GM21717 (cell line): Measurements from ENCODE around the gene WIPF2.
A peak's percentile ranks its signal among the peaks of the same experiment; 100 is the strongest.

Experiments used
- ATAC-seq: cut with Tn5 transposase; IDR thresholded peaks from one replicate; pipeline ENCODE4 v1.9.1; 2021; ENCODE audit warnings: mild to moderate bottlenecking, moderate library complexity; ENCODE audit not compliant: unreplicated experiment

Gene WIPF2

DNA sequence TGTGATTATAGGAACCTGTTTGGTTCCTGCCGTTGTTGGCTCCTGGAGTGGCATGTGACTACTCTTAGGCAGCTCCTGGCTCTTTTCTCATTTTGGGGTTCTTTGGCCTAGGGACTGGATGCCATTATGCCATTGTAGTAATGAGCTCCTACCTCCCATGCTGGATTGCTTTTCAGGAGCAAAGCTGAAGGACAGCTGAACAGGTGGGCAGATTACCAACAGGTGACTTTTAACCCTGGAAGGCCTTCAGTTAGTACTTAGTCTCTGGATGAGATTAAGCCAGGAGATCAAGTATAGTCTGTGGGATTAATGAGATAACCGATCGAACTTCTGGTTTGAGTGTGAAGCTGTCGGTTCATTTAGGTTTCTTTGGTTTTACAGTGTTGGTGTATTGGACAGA lies 25.2 kb downstream of the WIPF2 start:
- no peak for ATAC-seq

GRCh38 chr17:40247926-40248495 lies 28.9 kb downstream of the WIPF2 start:
- no peak for ATAC-seq

DNA sequence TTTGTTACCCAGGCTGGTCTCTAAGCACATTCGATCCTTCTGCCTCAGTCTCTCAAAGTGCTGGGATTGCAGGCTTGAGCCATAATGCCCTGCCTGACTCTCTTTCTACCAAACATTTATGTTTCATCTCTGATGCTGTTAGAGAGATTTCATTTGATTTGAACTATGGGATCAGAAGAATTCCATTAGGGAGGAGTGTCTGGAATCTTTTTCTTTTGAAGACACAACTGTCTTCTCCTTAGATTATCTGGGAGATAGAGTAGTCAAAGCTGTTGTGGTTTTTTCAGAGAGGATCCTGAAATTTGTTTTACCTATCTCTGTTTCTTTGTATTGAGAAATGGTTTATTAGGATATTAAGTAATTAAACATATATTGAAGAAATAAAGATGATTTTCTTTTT lies 29.4 kb downstream of the WIPF2 start:
- ATAC-seq = no peak

DNA sequence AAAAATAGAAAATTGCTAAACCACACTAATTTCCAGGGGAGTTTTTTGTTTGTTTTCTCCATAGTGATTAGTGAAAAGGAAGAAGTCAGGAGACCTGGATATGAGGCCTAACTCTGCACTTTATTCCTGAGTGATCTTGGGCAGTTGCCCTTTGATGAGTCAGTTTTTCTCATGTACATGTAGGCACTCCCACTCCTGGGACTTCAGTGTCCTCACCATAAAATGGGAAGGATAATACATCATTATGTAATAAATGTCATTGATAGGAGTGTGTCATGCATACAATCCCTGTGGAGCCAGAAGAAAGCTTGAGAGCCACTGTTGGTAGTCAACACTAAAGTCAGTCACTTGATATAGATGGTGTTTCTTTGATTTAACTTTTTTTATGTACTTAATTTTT lies 32.5 kb downstream of the WIPF2 start:
- ATAC-seq = no peak

DNA sequence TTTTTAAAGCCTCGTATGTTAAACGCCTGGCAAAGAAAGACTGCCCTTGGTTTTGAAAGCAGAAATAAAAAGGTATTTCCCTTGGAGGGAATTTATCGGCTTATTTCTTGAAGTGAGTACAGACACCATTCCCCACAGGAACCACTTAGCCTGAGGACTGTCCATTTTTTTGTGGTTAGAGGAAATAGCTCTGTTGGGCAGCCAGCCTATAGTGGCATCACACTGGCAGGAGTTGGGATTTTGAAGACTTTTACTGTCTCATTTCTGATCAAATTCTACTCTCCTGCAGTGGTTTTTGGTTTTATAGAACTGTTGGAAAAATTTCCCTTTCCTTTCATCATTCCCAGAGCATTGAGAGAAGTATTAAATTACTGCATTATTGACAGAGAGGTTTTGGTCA lies 34.5 kb downstream of the WIPF2 start:
- ATAC-seq = no peak

DNA sequence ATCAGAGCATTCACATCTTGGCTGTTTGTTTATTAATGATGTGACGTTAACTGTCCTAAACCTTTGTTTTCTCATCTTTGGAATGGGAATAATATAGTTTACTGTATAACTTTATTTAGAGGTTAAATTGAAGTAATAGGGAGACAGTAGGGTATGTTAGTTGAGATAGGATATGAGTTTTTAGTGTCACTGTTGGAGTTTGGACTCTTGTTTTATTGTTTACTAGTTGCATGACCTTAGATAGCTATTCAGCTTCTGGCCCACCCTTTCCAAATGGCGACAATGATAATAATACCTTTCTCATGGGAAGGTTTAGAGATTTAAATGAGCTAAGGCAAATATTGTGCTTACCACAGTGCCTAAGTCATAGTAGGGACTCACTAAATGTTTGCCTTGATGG lies 40.4 kb downstream of the WIPF2 start:
- ATAC-seq = no peak

GRCh38 chr17:40260528-40260927 lies 41.4 kb downstream of the WIPF2 start:
- ATAC-seq = no peak

- ATAC-seq = no peak
These were observed 45.5 kb downstream of the WIPF2 start for GRCh38 chr17:40264458-40265185.

DNA sequence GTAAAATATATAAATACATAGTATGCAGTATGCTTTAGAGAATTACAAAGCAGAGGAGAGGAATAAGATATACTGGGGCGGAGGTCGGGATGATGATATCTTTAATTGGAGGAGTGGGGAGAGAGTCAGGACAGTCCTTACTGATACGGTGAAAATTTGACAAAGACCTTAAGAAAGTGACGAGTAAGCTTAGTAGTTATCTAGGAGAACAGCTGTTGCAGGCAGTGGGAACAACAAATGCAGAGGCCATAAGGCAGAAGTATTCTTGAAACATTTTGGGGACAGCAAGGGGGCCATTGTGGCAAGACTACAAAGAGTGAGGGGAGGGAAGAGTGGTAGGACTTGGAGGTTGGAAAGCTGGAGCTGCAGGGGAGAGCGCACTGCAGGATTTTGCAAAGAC lies 46.2 kb downstream of the WIPF2 start:
- no peak for ATAC-seq

GRCh38 chr17:40266882-40267281 lies 47.8 kb downstream of the WIPF2 start:
- ATAC-seq = no peak

- ATAC-seq = no peak
These were observed 49.1 kb downstream of the WIPF2 start for GRCh38 chr17:40268141-40268712.

DNA sequence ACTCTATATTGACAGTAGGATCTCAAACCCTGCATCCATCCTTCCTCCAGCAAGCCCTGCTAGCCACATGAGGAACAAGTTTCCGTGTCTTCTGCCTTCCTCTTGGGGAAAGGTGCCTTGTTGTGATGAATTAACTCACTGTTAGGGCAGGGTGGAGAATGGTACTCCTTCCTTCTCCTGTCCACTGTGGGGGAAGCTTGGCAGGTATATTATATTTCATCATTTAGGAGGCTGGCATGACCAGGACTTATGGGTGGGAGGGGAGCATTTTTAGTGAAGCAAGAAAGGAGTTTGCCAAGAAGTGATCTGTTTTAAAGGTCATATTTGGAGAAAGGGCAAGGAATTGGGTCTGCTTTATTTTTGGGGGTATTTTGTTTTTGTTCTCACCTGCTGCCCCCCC lies 59.3 kb downstream of the WIPF2 start:
- ATAC-seq = no peak

DNA sequence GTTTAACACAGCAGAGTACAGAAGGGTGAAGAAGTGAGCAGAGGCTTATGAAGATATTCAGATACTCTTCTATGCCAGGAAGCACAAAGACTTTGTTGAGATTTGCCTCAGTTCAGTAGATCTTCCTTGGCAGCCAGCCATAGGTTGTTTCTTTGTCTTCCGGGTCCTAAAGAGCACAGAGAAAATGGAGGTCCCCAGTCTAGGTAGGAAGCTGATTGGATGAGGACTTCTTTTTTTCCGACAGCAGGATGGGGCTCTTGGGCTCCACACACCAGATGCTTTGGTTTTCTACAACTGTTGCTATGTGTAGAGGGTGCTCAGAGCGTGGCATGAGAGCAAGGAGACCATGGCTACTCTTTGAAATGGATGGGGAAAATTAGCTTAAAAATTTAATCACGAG lies 60.3 kb downstream of the WIPF2 start:
- no peak for ATAC-seq

- ATAC-seq = no peak
These were observed 62.6 kb downstream of the WIPF2 start for GRCh38 chr17:40281663-40282062.

DNA sequence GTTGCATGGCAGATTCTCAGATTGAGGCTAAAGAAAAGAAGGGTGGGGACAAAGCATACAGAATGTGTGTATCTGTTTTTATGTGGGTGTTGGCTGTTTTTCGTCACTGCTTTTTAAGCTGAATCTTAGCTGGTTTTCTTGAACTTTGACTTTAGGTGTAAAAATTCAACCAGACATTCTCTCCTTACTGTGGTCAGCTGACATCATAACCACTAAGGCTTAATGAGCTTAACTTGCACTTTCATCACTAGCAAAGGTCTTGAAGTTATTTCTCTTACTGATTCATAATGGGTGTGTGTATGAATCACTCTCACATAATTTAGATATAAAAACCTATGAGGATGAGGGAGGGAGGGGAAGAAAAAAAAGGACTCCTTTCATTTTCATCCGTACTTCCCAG lies 64.6 kb downstream of the WIPF2 start:
- ATAC-seq = no peak

- ATAC-seq = no peak
These were observed 65.1 kb downstream of the WIPF2 start for GRCh38 chr17:40284085-40284713.

- ATAC-seq = no peak
These were observed 67.4 kb downstream of the WIPF2 start for GRCh38 chr17:40286473-40286872.

GRCh38 chr17:40287159-40287493 lies 68.0 kb downstream of the WIPF2 start:
- ATAC-seq = no peak

DNA sequence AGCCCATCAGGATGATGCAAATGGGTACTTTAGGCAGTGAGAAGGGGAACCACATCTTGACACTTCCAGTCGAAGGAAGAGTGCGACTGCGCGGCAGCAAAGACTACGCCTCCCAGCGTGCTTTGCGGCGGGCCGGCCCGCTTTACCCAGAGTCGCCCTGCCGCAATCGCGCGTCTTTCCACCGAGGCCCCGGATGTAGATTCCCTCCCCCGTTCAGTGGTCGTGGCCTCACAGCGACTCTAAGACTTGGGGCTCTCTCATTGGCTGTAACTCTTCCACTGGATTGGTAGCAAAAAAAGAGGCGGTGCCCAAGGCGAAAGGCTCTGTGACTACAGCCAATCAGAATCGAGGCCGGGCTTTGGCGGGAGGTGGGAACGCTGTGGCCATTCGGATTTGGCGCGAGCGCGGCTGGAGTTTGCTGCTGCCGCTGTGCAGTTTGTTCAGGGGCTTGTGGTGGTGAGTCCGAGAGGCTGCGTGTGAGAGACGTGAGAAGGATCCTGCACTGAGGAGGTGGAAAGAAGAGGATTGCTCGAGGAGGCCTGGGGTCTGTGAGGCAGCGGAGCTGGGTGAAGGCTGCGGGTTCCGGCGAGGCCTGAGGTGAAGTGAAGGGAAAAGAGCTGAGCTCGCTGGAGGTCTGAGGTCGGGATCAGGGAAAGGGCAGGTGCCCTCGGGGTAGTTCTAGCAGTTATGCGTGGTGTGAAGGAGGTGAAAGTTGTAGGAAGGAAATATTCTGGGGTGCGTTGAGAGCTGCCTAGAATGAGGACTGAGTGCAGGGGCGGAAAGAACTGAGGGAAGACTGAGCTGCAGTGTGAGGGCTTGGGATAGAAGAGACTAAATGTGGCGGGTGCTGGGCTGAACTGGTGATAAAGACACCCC lies 68.6 kb downstream of the WIPF2 start, which contains the start of gene CDC6:
Gene CDC6, plus strand, starts transcription at position 386 of the 876 bp plus-strand sequence. CDS start 1,542 bp downstream, outside the sequence.
- peak; percentile 84 for ATAC-seq

- ATAC-seq = no peak
These were observed 71.7 kb downstream of the WIPF2 start for GRCh38 chr17:40290629-40291280.

GRCh38 chr17:40291281-40291664 lies 72.2 kb downstream of the WIPF2 start:
- ATAC-seq = no peak
